H1 (cell line): Measurements from ENCODE around the gene CDC14B. TPM values are rescaled to one million over a fixed set of nuclear protein-coding genes. Genes with fewer than 3 reads are reported as not detected.

Experiments used
- CTCF ChIA-PET: fragments of 300-600 bp; sonication (Branson Sonifier 250); formaldehyde crosslinking; loops from one replicate; lab custom pipeline; 2021; ENCODE audit not compliant: partially characterized antibody; lab: Charles Lee
- POLR2A ChIA-PET: fragments of 300-600 bp; sonication (Branson Sonifier 250); formaldehyde crosslinking; loops from one replicate; lab custom pipeline; 2021; ENCODE audit warnings: inconsistent platforms; ENCODE audit not compliant: partially characterized antibody; lab: Charles Lee
- DNase-seq, 2 experiments: peaks; one replicate each; pipeline versions ENCODE4 v3.0.0 to v3.0.0-alpha.2; 2010 to 2022; ENCODE audit warnings: low spot score in 2 of 2, low read depth in 1 of 2, mixed read lengths in 1 of 2
- FAIRE-seq: peaks from 2 replicates; lab custom pipeline; 2011; peaks lifted over from hg19 to GRCh38; lab: Jason Lieb, UNC
- H2AFZ ChIP-seq: 2 replicates; pipeline ENCODE4 v1.8.1; 2012; ENCODE audit warnings: low read length, inconsistent platforms
- H2AK5ac ChIP-seq: 2 replicates; pipeline ENCODE4 v1.6.1; 2013; ENCODE audit warnings: low read depth, low read length
- H2BK120ac ChIP-seq: replicated peaks from 2 replicates; pipeline ENCODE3; 2013; ENCODE audit warnings: low read depth, low read length, inconsistent platforms
- H2BK12ac ChIP-seq: 2 replicates; pipeline ENCODE4 v1.6.1; 2013; ENCODE audit warnings: low read depth, low read length
- H2BK15ac ChIP-seq: 2 replicates; pipeline ENCODE4 v1.6.1; 2013; ENCODE audit warnings: low read length
- H2BK20ac ChIP-seq: 2 replicates; pipeline ENCODE4 v1.6.1; 2013; ENCODE audit warnings: low read length
- H2BK5ac ChIP-seq: 2 replicates; pipeline ENCODE4 v1.6.1; 2013; ENCODE audit warnings: low read depth, low read length
- H3K14ac ChIP-seq: 2 replicates; pipeline ENCODE4 v1.6.1; 2013; ENCODE audit warnings: inconsistent platforms; ENCODE audit not compliant: insufficient read length
- H3K18ac ChIP-seq: 2 replicates; pipeline ENCODE4 v1.6.1; 2013; ENCODE audit warnings: low read length; ENCODE audit errors: extremely low read depth
- H3K23ac ChIP-seq: 2 replicates; pipeline ENCODE4 v1.6.1; 2013; ENCODE audit warnings: inconsistent platforms; ENCODE audit not compliant: insufficient read length
- H3K23me2 ChIP-seq: 2 replicates; pipeline ENCODE4 v1.6.1; 2013; ENCODE audit warnings: low read depth, low read length
- H3K27ac ChIP-seq: 2 replicates; pipeline ENCODE4 v1.6.1; 2011; ENCODE audit warnings: low read depth, low read length, inconsistent platforms
- H3K27me3 ChIP-seq, 4 experiments: replicated peaks in 1 of 4; 1 replicate in 1 of 4; 2 replicates in 3 of 4; pipeline versions ENCODE4 v1.6.1 to v1.8.1; 2011 to 2013; ENCODE audit warnings: low read length in 3 of 4, mild to moderate bottlenecking in 3 of 4, inconsistent platforms in 2 of 4, mixed read lengths in 2 of 4, moderate library complexity in 1 of 4; ENCODE audit not compliant: control insufficient read depth in 3 of 4, insufficient read depth in 3 of 4; ENCODE audit errors: extremely low read depth in 1 of 4
- H3K36me3 ChIP-seq, 4 experiments: 2 replicates each; pipeline versions ENCODE4 v1.6.1 to v1.8.1; 2011 to 2013; ENCODE audit warnings: mild to moderate bottlenecking in 4 of 4, low read length in 3 of 4, moderate library complexity in 2 of 4, control low read depth in 1 of 4, inconsistent platforms in 1 of 4; ENCODE audit not compliant: insufficient read depth in 4 of 4, control insufficient read depth in 2 of 4
- H3K4ac ChIP-seq: replicated peaks from 2 replicates; pipeline ENCODE3; 2013; ENCODE audit warnings: low read length, low read depth, mixed read lengths, inconsistent platforms; ENCODE audit not compliant: insufficient read length
- H3K4me1 ChIP-seq, 4 experiments: replicated peaks in 1 of 4; 1 replicate in 1 of 4; 2 replicates in 3 of 4; pipeline versions ENCODE4 v1.6.1 to v1.8.1; 2011 to 2013; ENCODE audit warnings: low read length in 3 of 4, inconsistent platforms in 2 of 4, mixed read lengths in 1 of 4; ENCODE audit not compliant: insufficient read depth in 4 of 4, control insufficient read depth in 3 of 4
- H3K4me2 ChIP-seq, 2 experiments: 2 replicates each; pipeline versions ENCODE4 v1.6.1 to v1.8.1; 2011 to 2013; ENCODE audit warnings: low read depth in 2 of 2, low read length in 2 of 2, control low read depth in 1 of 2, inconsistent platforms in 1 of 2, mild to moderate bottlenecking in 1 of 2; ENCODE audit not compliant: insufficient read depth in 1 of 2
- H3K4me3 ChIP-seq, 4 experiments: fragments of 200-600, 300-600 bp in 1 of 4; sonication (generic), shearing (Covaris generic), sonication (Bioruptor Twin) in 1 of 4; 2 replicates each; pipeline versions ENCODE4 v1.5.1 to v1.8.1; 2011 to 2016; ENCODE audit warnings: low read length in 4 of 4, low read depth in 3 of 4, control low read depth in 2 of 4, inconsistent platforms in 2 of 4, mild to moderate bottlenecking in 2 of 4, mixed read lengths in 1 of 4, moderate library complexity in 1 of 4; ENCODE audit not compliant: insufficient read depth in 2 of 4; ENCODE audit errors: extremely low read depth in 1 of 4
- H3K56ac ChIP-seq: replicated peaks from 2 replicates; pipeline ENCODE3; 2013; ENCODE audit warnings: low read depth, mild to moderate bottlenecking, mixed read lengths, low read length, inconsistent platforms; ENCODE audit not compliant: insufficient read length
- H3K79me1 ChIP-seq: 2 replicates; pipeline ENCODE4 v1.6.1; 2013; ENCODE audit warnings: low read depth, low read length, control low read depth
- H3K79me2 ChIP-seq, 2 experiments: 2 replicates each; pipeline versions ENCODE4 v1.6.1 to v1.8.1; 2012 to 2013; ENCODE audit warnings: low read length in 2 of 2, mild to moderate bottlenecking in 2 of 2, inconsistent platforms in 1 of 2; ENCODE audit not compliant: insufficient read depth in 2 of 2, control insufficient read depth in 1 of 2
- H3K9ac ChIP-seq, 4 experiments: replicated peaks in 1 of 4; 1 replicate in 1 of 4; 2 replicates in 3 of 4; pipeline versions ENCODE4 v1.6.1 to v1.8.1; 2011 to 2013; ENCODE audit warnings: low read depth in 3 of 4, low read length in 3 of 4, control low read depth in 2 of 4, mild to moderate bottlenecking in 2 of 4, moderate library complexity in 2 of 4, inconsistent platforms in 1 of 4; ENCODE audit errors: extremely low read depth in 1 of 4
- H3K9me3 ChIP-seq, 2 experiments: 2 replicates each; pipeline versions ENCODE4 v1.6.1 to v1.8.1; 2012 to 2013; ENCODE audit warnings: mild to moderate bottlenecking in 2 of 2, moderate library complexity in 2 of 2, control low read depth in 1 of 2, inconsistent platforms in 1 of 2, low read depth in 1 of 2, low read length in 1 of 2, mixed read lengths in 1 of 2; ENCODE audit not compliant: insufficient read depth in 2 of 2
- H4K20me1 ChIP-seq, 2 experiments: replicated peaks in 1 of 2; 2 replicates each; pipeline versions ENCODE3 to v1.8.1; 2011 to 2013; ENCODE audit warnings: inconsistent platforms in 2 of 2, low read length in 2 of 2, mild to moderate bottlenecking in 1 of 2; ENCODE audit not compliant: insufficient read depth in 2 of 2, control insufficient read depth in 1 of 2
- H4K5ac ChIP-seq: 2 replicates; pipeline ENCODE4 v1.6.1; 2013; ENCODE audit warnings: low read length, low read depth, mixed read lengths, inconsistent platforms; ENCODE audit not compliant: insufficient read length
- H4K8ac ChIP-seq: 2 replicates; pipeline ENCODE4 v1.8.0; 2013; ENCODE audit warnings: mild to moderate bottlenecking, moderate library complexity, low read length, inconsistent platforms; ENCODE audit not compliant: insufficient read depth; ENCODE audit errors: extremely low read depth
- H4K91ac ChIP-seq: replicated peaks from 2 replicates; pipeline ENCODE3; 2013; ENCODE audit warnings: low read length, mixed read lengths, inconsistent platforms; ENCODE audit not compliant: insufficient read length
- CBX5 ChIP-seq: fragments of 300-800, 300-1000 bp; sonication (generic); IDR thresholded peaks from 2 replicates; pipeline ENCODE4 v1.7.1; 2016; ENCODE audit warnings: antibody characterized with exemption, low read length, low read depth
- GABPA ChIP-seq: IDR thresholded peaks from 2 replicates; pipeline ENCODE4 v1.6.1; 2011; ENCODE audit warnings: mild to moderate bottlenecking, low read length, moderate library complexity, borderline replicate concordance; ENCODE audit not compliant: insufficient read depth
- KDM1A ChIP-seq: fragments of 200-600, 300-600 bp; sonication (generic); IDR thresholded peaks from 2 replicates; pipeline ENCODE4 v1.7.1; 2016; ENCODE audit warnings: mild to moderate bottlenecking, low read length, borderline replicate concordance
- POLR2AphosphoS5 ChIP-seq: IDR thresholded peaks from 2 replicates; pipeline ENCODE4 v1.6.1; 2011; ENCODE audit warnings: low read depth, low read length
- POU5F1 ChIP-seq: IDR thresholded peaks from 2 replicates; pipeline ENCODE4 v1.6.1; 2011; ENCODE audit warnings: low read depth, mild to moderate bottlenecking, low read length, moderate library complexity
- RAD21 ChIP-seq, 2 experiments: IDR thresholded peaks in 1 of 2; conservative IDR thresholded peaks in 1 of 2; 2 replicates each; pipeline ENCODE4 v1.6.1; 2011; ENCODE audit warnings: low read depth in 2 of 2, low read length in 2 of 2, improper control_type of control experiment in 1 of 2, inconsistent platforms in 1 of 2, mild to moderate bottlenecking in 1 of 2, moderate library complexity in 1 of 2
- RFX5 ChIP-seq: IDR thresholded peaks from 2 replicates; pipeline ENCODE4 v1.6.1; 2011; ENCODE audit warnings: low read depth, low read length, improper control_type of control experiment, borderline replicate concordance
- RNF2 ChIP-seq: fragments of 200-900, 300-1000 bp; sonication (generic); IDR thresholded peaks from 2 replicates; pipeline ENCODE4 v1.7.1; 2016; ENCODE audit warnings: borderline replicate concordance, low read depth, mild to moderate bottlenecking, antibody characterized with exemption, low read length; ENCODE audit not compliant: poor library complexity, severe bottlenecking; ENCODE audit errors: missing control alignments
- RXRA ChIP-seq: IDR thresholded peaks from 2 replicates; pipeline ENCODE4 v1.6.1; 2011; ENCODE audit warnings: low read depth, mild to moderate bottlenecking, low read length, moderate library complexity; ENCODE audit not compliant: insufficient read depth
- SIX5 ChIP-seq: IDR thresholded peaks from 2 replicates; pipeline ENCODE4 v1.6.1; 2011; ENCODE audit warnings: mild to moderate bottlenecking, low read depth, low read length
- YY1 ChIP-seq: IDR thresholded peaks from 2 replicates; pipeline ENCODE4 v1.6.1; 2011; ENCODE audit warnings: low read depth, mild to moderate bottlenecking, low read length
- WGBS, 2 experiments: shearing (Covaris generic) in 1 of 2; methylation state at CpG; one replicate each; pipeline versions ENCODE4 v1.1.6 to v1.1.7; 2013 to 2015; ENCODE audit warnings: low lambda C conversion rate in 2 of 2, mixed read lengths in 2 of 2, inconsistent platforms in 1 of 2, low coverage in 1 of 2, missing lambda C conversion rate in 1 of 2; ENCODE audit not compliant: insufficient replicate concordance in 2 of 2, insufficient coverage in 1 of 2, insufficient read length in 1 of 2; ENCODE audit errors: extremely low coverage in 1 of 2, missing lambda C conversion rate in 1 of 2; 5-methylcytosine and 5-hydroxymethylcytosine counted together
- polyA plus RNA-seq, 7 experiments: library from polyadenylated mRNA; depleted of rRNA in 3 of 7; stranded (reverse) in 5 of 7; unstranded in 2 of 7; fragments of >200 nt in 5 of 7; fragments of 200-250 nt in 2 of 7; gene quantifications; 1 replicate in 5 of 7; 2 replicates in 1 of 7; 4 replicates in 1 of 7; pipeline versions ENCODE4 v1.2.1 to v1.2.3, GENCODE V29; 2011 to 2013; ENCODE audit warnings: missing spikeins in 2 of 7, mixed read lengths in 2 of 7
- total RNA-seq: library from RNA; stranded (reverse); fragmentation: NEBNext Ultra II Directional; extraction: Animal tissue kit (Norgen Biotek cat#: 25700); gene quantifications from 2 replicates; pipeline ENCODE4 v1.2.1, GENCODE V29; 2021
- TF ChIP-seq, protein P1 (sequence below): IDR thresholded peaks from 2 replicates; pipeline ENCODE4 v1.6.1; 2012; ENCODE audit warnings: low read length, inconsistent platforms

Gene CDC14B
- total and polyA plus RNA-seq, 2 of the 8 experiments (the other 6 are each of a cell fraction or from before 2014, with no cell fraction given) = 17.2 to 44.6 TPM

DNA sequence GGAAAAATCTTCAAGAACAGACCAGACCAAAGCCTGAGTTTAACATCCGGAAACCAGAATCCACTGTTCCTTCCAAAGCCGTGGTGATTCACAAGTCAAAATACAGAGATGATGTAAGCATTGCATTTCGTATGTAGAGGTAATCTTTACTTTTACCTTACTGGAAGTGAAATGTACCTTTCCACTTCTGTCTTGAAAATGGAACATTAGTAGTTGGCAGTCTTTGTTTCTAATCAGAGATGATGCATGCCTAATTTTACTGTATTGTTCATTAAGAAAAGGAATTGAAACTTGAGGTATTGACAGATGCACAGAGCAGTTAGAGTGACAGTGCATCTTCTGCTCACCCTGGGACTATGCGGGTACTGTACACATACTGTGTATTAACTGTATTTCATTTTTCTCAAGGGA is 135.1 kb downstream of the CDC14B start:
- H3K27ac ChIP-seq = no peak overlapping the region
- CTCF ChIA-PET = interaction anchor here (1.6 to 1.9 kb wide), 2 partner anchors 43 to 182 kb away, joined by 5 read pairs; no protein-coding TSS in a partner anchor
- no peak for TF ChIP-seq CBX5
- TF ChIP-seq RXRA = no peak
- TF ChIP-seq SIX5 = no peak
- no peak for TF ChIP-seq KDM1A
- no peak for TF ChIP-seq GABPA
- TF ChIP-seq RAD21 (IDR thresholded peaks at IDR 0.05 in 1 of 2, conservative IDR thresholded peaks at IDR 0.05 in 1 of 2; ENCODE audit: low read depth in 2 of 2, low read length in 2 of 2) = no peak
- no peak for TF ChIP-seq RNF2
- TF ChIP-seq POU5F1 = no peak
- TF ChIP-seq, protein P1, sequence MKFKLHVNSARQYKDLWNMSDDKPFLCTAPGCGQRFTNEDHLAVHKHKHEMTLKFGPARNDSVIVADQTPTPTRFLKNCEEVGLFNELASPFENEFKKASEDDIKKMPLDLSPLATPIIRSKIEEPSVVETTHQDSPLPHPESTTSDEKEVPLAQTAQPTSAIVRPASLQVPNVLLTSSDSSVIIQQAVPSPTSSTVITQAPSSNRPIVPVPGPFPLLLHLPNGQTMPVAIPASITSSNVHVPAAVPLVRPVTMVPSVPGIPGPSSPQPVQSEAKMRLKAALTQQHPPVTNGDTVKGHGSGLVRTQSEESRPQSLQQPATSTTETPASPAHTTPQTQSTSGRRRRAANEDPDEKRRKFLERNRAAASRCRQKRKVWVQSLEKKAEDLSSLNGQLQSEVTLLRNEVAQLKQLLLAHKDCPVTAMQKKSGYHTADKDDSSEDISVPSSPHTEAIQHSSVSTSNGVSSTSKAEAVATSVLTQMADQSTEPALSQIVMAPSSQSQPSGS = no peak
- no peak for TF ChIP-seq YY1
- TF ChIP-seq RFX5 = no peak
- TF ChIP-seq POLR2AphosphoS5 = no peak

More for the DNA sequence above, 135.1 kb downstream of the CDC14B start:
- Histone ChIP-seq H3K18ac (no peak overlapping the region), H3K9me3 (no peaks in the 10 kb centered on the region), H3K4me1 (no peaks in the 10 kb centered on the region), H2BK12ac (no peak overlapping the region), H2BK5ac (no peak overlapping the region), H3K4ac (no peak overlapping the region), H2BK20ac (no peak overlapping the region), H2AFZ (no peak overlapping the region), H3K79me2 (no peaks in the 10 kb centered on the region), H3K79me1 (no peaks in the 10 kb centered on the region; the same call in 1 of the 2 replicates), H4K91ac (no peak overlapping the region), H2AK5ac (no peak overlapping the region), H4K5ac (no peak overlapping the region), H3K9ac (no peak overlapping the region), H2BK120ac (no peak overlapping the region), H2BK15ac (no peak overlapping the region), H3K23me2 (no peaks in the 10 kb centered on the region), H3K4me2 (no peak overlapping the region), H4K20me1 (peaks cover 0 to 7% of the 10 kb centered on the region in 2 experiments), H3K56ac (no peak overlapping the region), H3K36me3 (peaks cover 0 to 17% (median 7%) of the 10 kb centered on the region in 4 experiments; a peak in 3 of 8 replicates), H3K14ac (no peak overlapping the region), H3K23ac (no peak overlapping the region), H3K27me3 (no peaks in the 10 kb centered on the region), H3K4me3 (no peak overlapping the region), H4K8ac (no peak overlapping the region)
- no peak for FAIRE-seq
- POLR2A ChIA-PET = no interaction called here
- WGBS, 2 experiments = 92% methylated on average over 4 of the region's 4 CpGs; no CpG with 5 or more reads in 1 of the 2 experiments
- DNase-seq = no peak
